HL-60 (cell line): ENCODE results near the gene PKD1.
"Not testable (repeated sequence)": the region's sequence is repeated elsewhere in the genome, so short reads cannot be mapped to it uniquely, and the experiment has no call there.

Experiments
- CTCF ChIP-seq: IDR thresholded peaks from one replicate; pipeline ENCODE4 v1.5.1; 2011; ENCODE audit warnings: low read length, control low read depth, inconsistent platforms; ENCODE audit not compliant: insufficient read depth
- REST ChIP-seq: IDR thresholded peaks from 2 replicates; pipeline ENCODE4 v1.6.1; 2012; ENCODE audit warnings: low read depth; ENCODE audit not compliant: insufficient replicate concordance

GRCh38 chr16:2124694-2125444 lies 10.8 kb downstream of the PKD1 start:
- not testable (repeated sequence) for TF ChIP-seq REST, CTCF
